Left lung (tissue), 10 donors: ENCODE data around the gene TMEM119. TPM values are rescaled to one million over a fixed set of nuclear protein-coding genes. Genes with fewer than 3 reads are reported as not detected.
A peak's percentile ranks its signal among the peaks of the same experiment; 100 is the strongest.

ENCODE experiments used
- ATAC-seq: fragments of 200-7000 bp; cut with Tn5 transposase; one replicate; pipeline ENCODE4 v1.9.1; 2020; ENCODE audit warnings: moderate library complexity
- DNase-seq, 4 donors: peaks; one replicate each; pipeline ENCODE4 v3.0.0-alpha.2; 2013 to 2020
- H3K27ac ChIP-seq, 2 donors: fragments of 200-600 bp; sonication (generic) in 1 of 2; one replicate each; pipeline versions ENCODE4 v1.5.0 to v1.8.0; 2020 to 2021
- H3K27me3 ChIP-seq, 2 donors: fragments of 200-600 bp; sonication (generic) in 1 of 2; one replicate each; pipeline versions ENCODE4 v1.5.0 to v1.8.0; 2020 to 2021
- H3K36me3 ChIP-seq, 2 donors: fragments of 200-600 bp; sonication (generic) in 1 of 2; one replicate each; pipeline versions ENCODE4 v1.5.0 to v1.8.0; 2020 to 2021
- H3K4me1 ChIP-seq, 2 donors: fragments of 200-600 bp; one replicate each; pipeline ENCODE4 v1.8.0; 2021
- H3K4me3 ChIP-seq, 2 donors: fragments of 200-600 bp; sonication (generic) in 1 of 2; one replicate each; pipeline versions ENCODE4 v1.5.0 to v1.8.0; 2020 to 2021; ENCODE audit warnings: mild to moderate bottlenecking in 1 of 2
- H3K9me3 ChIP-seq, 2 donors: fragments of 200-600 bp; sonication (generic) in 1 of 2; one replicate each; pipeline versions ENCODE4 v1.5.0 to v1.8.0; 2020 to 2021
- intact Hi-C, 2 donors: fragments of 100-400 bp; cut with DNase I; formaldehyde crosslinking; loops; one replicate each; pipeline versions ENCODE4 v1.11.2 to v1.14.2; 2022
- polyA plus RNA-seq, 6 donors: library from polyadenylated mRNA; unstranded; fragments of 120-200 nt; gene quantifications; one replicate each; pipeline ENCODE4 v1.2.1, GENCODE V29; 2013; ENCODE audit not compliant: insufficient read length in 6 of 6
- total RNA-seq, 2 donors: library from RNA; stranded (reverse); fragmentation: NEBNext Ultra II Directional; extraction: Animal tissue kit (Norgen Biotek cat#: 25700); gene quantifications; one replicate each; pipeline ENCODE4 v1.2.1, GENCODE V29; 2021
- TF ChIP-seq, protein P1 (sequence below), 2 donors: fragments of 200-600 bp; sonication (generic) in 1 of 2; IDR thresholded peaks; one replicate each; pipeline versions ENCODE4 v1.5.0 to v1.8.0; 2021; ENCODE audit warnings: antibody characterized with exemption in 2 of 2
- donor health status: DM: no; HTN: yes; CAD: no.
- donor health status: DM: no; HTN: no; CAD: no.

TMEM119 gene
- total and polyA plus RNA-seq, 8 donors: 34.0 to 90.9 (median 45.9) TPM

DNA sequence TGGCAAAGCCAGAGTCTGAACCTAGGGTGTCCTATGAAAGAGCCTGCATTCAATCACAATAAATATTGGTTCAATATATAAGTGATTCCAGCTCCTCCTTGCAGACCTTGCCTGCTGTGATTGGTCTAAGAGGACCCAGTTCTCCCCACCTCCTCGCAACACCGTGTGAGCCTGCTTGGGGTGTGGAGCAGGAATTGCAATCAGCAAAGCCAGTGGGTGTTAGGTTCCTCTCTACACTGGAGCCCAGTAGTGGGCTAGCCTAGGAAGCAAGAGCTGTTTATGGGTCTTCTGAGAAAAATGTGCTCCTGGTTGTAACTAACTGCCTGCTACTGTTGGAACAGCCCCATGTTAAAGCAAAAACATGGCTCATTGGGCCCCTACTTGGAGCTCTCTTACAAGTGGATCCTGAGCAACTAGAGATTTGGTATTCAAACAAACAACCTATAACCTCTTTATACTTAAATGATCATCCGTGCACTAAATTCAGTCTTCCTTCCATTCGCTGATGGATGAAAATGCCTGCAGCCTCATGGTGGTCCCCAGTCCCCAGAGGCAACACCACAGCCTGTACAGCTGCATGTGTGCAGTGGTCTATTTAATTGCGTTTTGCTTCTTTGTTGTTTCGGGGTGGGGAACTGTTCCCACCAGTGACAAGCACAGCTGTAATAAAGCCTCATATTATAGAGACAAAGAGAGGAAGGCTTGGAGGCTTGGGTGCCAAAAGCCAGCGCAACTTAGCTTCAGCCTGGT is 39.5 kb upstream of the TMEM119 start:
- peak overlapping the region; percentile 39 to 56 for H3K27ac ChIP-seq
- no peaks in the 10 kb centered on the region for H3K9me3 ChIP-seq
- ATAC-seq (no peak), DNase-seq (no peak)
- intact Hi-C loops: no loop called here
- no peaks in the 10 kb centered on the region for H3K36me3 ChIP-seq
- no peaks in the 10 kb centered on the region for H3K27me3 ChIP-seq
- TF ChIP-seq, protein P1, sequence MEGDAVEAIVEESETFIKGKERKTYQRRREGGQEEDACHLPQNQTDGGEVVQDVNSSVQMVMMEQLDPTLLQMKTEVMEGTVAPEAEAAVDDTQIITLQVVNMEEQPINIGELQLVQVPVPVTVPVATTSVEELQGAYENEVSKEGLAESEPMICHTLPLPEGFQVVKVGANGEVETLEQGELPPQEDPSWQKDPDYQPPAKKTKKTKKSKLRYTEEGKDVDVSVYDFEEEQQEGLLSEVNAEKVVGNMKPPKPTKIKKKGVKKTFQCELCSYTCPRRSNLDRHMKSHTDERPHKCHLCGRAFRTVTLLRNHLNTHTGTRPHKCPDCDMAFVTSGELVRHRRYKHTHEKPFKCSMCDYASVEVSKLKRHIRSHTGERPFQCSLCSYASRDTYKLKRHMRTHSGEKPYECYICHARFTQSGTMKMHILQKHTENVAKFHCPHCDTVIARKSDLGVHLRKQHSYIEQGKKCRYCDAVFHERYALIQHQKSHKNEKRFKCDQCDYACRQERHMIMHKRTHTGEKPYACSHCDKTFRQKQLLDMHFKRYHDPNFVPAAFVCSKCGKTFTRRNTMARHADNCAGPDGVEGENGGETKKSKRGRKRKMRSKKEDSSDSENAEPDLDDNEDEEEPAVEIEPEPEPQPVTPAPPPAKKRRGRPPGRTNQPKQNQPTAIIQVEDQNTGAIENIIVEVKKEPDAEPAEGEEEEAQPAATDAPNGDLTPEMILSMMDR (IDR thresholded peaks at IDR 0.05): no peak
- no peak overlapping the region for H3K4me3 ChIP-seq
- peaks cover 24 to 82% of the 10 kb centered on the region in 2 donors for H3K4me1 ChIP-seq

DNA sequence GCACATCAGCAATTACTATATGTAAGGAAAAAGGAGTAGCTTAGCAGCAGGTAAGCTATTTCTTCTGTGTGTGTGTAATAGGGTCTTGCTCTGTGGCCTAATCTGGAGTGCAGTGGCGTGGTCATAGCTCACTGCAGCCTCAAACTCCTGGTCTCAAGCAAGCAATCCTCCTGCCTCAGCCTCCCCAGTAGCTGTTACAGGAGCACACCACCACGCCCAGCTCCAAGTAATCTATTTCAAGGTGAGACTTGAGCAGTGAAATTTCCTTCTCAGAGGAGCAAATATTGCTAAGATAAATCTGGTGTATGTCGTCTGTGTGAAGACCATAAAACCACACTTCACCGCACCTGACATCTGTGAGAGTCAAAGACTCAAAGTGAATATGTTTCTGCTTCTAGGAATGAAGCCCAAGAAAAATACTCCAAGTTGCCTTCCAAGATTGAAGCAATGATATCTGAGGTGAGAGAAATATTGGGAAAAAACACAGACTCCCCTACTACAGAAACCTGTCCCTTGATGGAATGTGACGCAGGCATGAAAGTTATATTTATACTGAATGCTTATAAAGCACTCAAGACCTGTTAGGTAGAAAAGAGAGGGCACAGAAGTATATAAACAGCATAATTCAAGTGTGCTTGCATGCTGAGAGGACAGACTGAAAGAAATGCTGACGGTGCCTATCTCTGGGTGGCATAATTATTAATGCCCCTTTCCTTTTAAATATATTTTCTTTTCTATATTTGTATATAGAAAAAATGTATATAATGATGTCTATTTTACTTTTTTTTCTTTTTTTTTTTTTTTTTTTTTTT is 38.3 kb upstream of the TMEM119 start:
- peak; percentile 50 for ATAC-seq
- no peaks in the 10 kb centered on the region for H3K36me3 ChIP-seq
- H3K9me3 ChIP-seq: no peaks in the 10 kb centered on the region
- H3K4me1 ChIP-seq: peaks cover 18 to 82% of the 10 kb centered on the region in 2 donors
- no peak overlapping the region for H3K4me3 ChIP-seq
- TF ChIP-seq, protein P1 (IDR thresholded peaks at IDR 0.05): no peak
- no peaks in the 10 kb centered on the region for H3K27me3 ChIP-seq
- peak overlapping the region; percentile 84 to 94 for H3K27ac ChIP-seq
- DNase-seq: no peak
- intact Hi-C loops: no loop called here

DNA sequence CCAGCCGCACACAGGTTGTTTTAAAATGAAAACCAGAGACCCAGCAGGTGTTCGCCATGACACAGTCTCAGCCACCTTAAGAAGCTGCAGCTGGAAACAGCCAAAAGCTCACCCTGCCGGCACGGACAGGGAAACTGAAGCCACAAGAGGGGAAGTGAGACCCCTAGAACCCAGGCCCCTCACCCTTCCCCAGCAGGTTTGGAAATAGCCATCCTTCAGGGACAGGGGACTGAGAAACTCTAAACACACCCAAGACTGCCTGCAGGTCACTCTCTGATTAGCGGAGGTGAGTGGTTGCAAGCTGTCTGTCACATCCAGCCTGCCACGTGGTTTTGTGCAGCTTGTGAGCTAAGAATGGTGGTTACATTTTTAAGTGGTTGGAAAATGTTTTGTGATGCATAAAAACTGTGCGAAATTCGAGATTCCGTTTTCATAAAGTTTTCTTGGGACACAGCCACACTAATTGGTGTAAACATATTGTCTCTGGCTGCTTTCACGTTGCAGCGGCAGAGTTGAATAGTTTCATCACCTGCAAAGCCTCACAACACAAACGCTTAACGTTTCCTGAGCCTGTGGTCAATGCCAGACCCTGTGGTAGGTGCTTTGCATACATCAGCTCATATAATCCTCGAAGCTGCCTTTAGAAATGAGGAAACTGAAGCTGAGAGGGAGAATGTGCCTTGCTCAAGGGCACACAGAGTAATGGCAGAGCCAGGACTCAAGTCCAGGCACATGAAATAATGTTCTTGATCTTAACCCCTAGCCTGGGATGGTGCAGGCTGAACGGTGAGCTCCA is 37.5 kb upstream of the TMEM119 start:
- Histone ChIP-seq H3K27me3 (no peaks in the 10 kb centered on the region), H3K9me3 (no peaks in the 10 kb centered on the region), H3K36me3 (no peaks in the 10 kb centered on the region), H3K4me1 (peaks cover 20 to 84% of the 10 kb centered on the region in 2 donors), H3K4me3 (peak overlapping the region in 1 of 2 donors; percentile 3), H3K27ac (peak overlapping the region; percentile 84 to 94)
- ATAC-seq (peak; percentile 31), DNase-seq (no peak)
- intact Hi-C loops: no loop called here
- TF ChIP-seq, protein P1 (IDR thresholded peaks at IDR 0.05): no peak

DNA sequence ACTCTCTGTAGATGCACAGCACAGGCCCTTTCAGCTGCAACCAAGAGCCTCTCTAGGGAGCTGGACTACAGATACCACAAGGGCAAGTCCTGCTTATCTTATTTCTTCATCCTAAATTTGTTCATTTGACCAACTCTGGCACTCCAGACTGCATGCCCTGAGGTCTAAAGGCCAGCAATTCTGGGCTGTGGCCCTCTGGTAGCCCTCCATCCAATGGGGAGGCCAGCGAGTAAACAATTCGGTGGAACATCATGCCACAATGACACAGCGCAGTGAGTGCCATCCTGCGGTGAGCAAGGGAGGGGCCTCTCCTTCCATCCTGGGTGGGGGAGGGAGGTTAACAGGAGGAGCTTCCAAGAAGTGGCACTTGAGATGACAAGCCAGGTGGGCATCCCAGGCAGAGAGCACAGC is 36.5 kb upstream of the TMEM119 start:
- TF ChIP-seq, protein P1 (IDR thresholded peaks at IDR 0.05): no peak
- H3K27me3 ChIP-seq: no peaks in the 10 kb centered on the region
- H3K4me3 ChIP-seq: peak overlapping the region in 1 of 2 donors; percentile 57
- H3K27ac ChIP-seq: peak overlapping the region; percentile 84 to 94
- ATAC-seq: peak; percentile 7
- peaks cover 28 to 95% of the 10 kb centered on the region in 2 donors for H3K4me1 ChIP-seq
- peak in 2 of 4 donors; percentile 75 to 85 for DNase-seq
- H3K9me3 ChIP-seq: no peaks in the 10 kb centered on the region
- intact Hi-C loops: no loop called here
- H3K36me3 ChIP-seq: no peaks in the 10 kb centered on the region
